ENCODE results near the gene CDKN2B-AS1. TPM values are rescaled to one million over a fixed set of nuclear protein-coding genes. Genes with fewer than 3 reads are reported as not detected.

The CDKN2B-AS1 gene
- total RNA-seq, 2 donors from 2014 or later, result not detected

GRCh38 chr9:22102146-22103053 lies 107.8 kb downstream of the CDKN2B-AS1 start:
- Mint-ChIP-seq H3K27ac (peak overlapping the region; percentile 24), H3K4me3 (no peak overlapping the region), H3K4me1 (peaks cover 11% of the 10 kb centered on the region), H3K27me3 (ENCODE audit: insufficient read depth) (no peaks in the 10 kb centered on the region), H3K36me3 (ENCODE audit: low read depth) (no peaks in the 10 kb centered on the region), H3K9me3 (no peaks in the 10 kb centered on the region)
- H3K27me3 ChIP-seq (ENCODE audit: control insufficient read depth, insufficient read depth, low read length, poor library complexity, severe bottlenecking), result no peaks in the 10 kb centered on the region
- no peaks in the 10 kb centered on the region for H3K9me3 ChIP-seq (ENCODE audit: control insufficient read depth, low read length)
- H3K27ac ChIP-seq (ENCODE audit: low read depth, low read length), result no peak overlapping the region
- no peak overlapping the region for H3K9ac ChIP-seq (ENCODE audit: extremely low read depth, low read length, poor library complexity, severe bottlenecking)
- H3K36me3 ChIP-seq (ENCODE audit: control insufficient read depth, insufficient read depth, low read length), result no peaks in the 10 kb centered on the region
- 80 to 92% methylated on average over 2 to 4 of the region's 4 CpGs for WGBS, 2 experiments (ENCODE audit: insufficient coverage in 1 of 2, insufficient read length in 1 of 2)
- peaks cover 11% of the 10 kb centered on the region for H3K4me1 ChIP-seq (ENCODE audit: control insufficient read depth, insufficient read depth, low read length)
- TF ChIP-seq CTCF (conservative IDR thresholded peaks at IDR 0.05), result no peak
- no peak overlapping the region for H3K4me3 ChIP-seq (ENCODE audit: low read length)
- no peak for DNase-seq

- Histone ChIP-seq H3K9ac (ENCODE audit: extremely low read depth, low read length, poor library complexity, severe bottlenecking) (no peak overlapping the region), H3K4me3 (ENCODE audit: low read length) (no peak overlapping the region), H3K27me3 (ENCODE audit: control insufficient read depth, insufficient read depth, low read length, poor library complexity, severe bottlenecking) (no peaks in the 10 kb centered on the region), H3K9me3 (ENCODE audit: control insufficient read depth, low read length) (no peaks in the 10 kb centered on the region), H3K27ac (ENCODE audit: low read depth, low read length) (no peak overlapping the region), H3K4me1 (ENCODE audit: control insufficient read depth, insufficient read depth, low read length) (peaks cover 9% of the 10 kb centered on the region), H3K36me3 (ENCODE audit: control insufficient read depth, insufficient read depth, low read length) (no peaks in the 10 kb centered on the region)
- no peak for TF ChIP-seq CTCF (conservative IDR thresholded peaks at IDR 0.05)
- Mint-ChIP-seq H3K27ac (peak overlapping the region; percentile 37), H3K27me3 (ENCODE audit: insufficient read depth) (no peaks in the 10 kb centered on the region), H3K36me3 (ENCODE audit: low read depth) (no peaks in the 10 kb centered on the region), H3K4me3 (no peak overlapping the region), H3K9me3 (no peaks in the 10 kb centered on the region), H3K4me1 (peaks cover 14% of the 10 kb centered on the region)
- DNase-seq, result no peak
- 96 to 100% methylated on average over 1 to 3 of the region's 4 CpGs for WGBS, 2 experiments (ENCODE audit: insufficient coverage in 1 of 2, insufficient read length in 1 of 2)
Observed at GRCh38 chr9:22103685-22104575, 109.3 kb downstream of the CDKN2B-AS1 start.

- no peaks in the 10 kb centered on the region for H3K9me3 ChIP-seq (ENCODE audit: control insufficient read depth, low read length)
- Mint-ChIP-seq H3K36me3 (ENCODE audit: low read depth) (no peaks in the 10 kb centered on the region), H3K27me3 (ENCODE audit: insufficient read depth) (no peaks in the 10 kb centered on the region), H3K4me3 (no peak overlapping the region), H3K4me1 (peaks cover 19% of the 10 kb centered on the region), H3K27ac (no peak overlapping the region), H3K9me3 (no peaks in the 10 kb centered on the region)
- no peaks in the 10 kb centered on the region for H3K36me3 ChIP-seq (ENCODE audit: control insufficient read depth, insufficient read depth, low read length)
- peaks cover 9% of the 10 kb centered on the region for H3K4me1 ChIP-seq (ENCODE audit: control insufficient read depth, insufficient read depth, low read length)
- TF ChIP-seq CTCF (conservative IDR thresholded peaks at IDR 0.05), result no peak
- WGBS, 2 experiments (ENCODE audit: insufficient coverage in 1 of 2, insufficient read length in 1 of 2), result 93 to 94% methylated on average over 3 of the region's 4 CpGs
- no peak for DNase-seq
- H3K27me3 ChIP-seq (ENCODE audit: control insufficient read depth, insufficient read depth, low read length, poor library complexity, severe bottlenecking), result no peaks in the 10 kb centered on the region
- H3K27ac ChIP-seq (ENCODE audit: low read depth, low read length), result no peak overlapping the region
- no peak overlapping the region for H3K4me3 ChIP-seq (ENCODE audit: low read length)
- H3K9ac ChIP-seq (ENCODE audit: extremely low read depth, low read length, poor library complexity, severe bottlenecking), result no peak overlapping the region
Observed at GRCh38 chr9:22105005-22105722, 110.6 kb downstream of the CDKN2B-AS1 start.
